H9 (cell line): ENCODE data around the gene TMEM266. TPM values are rescaled to one million over a fixed set of nuclear protein-coding genes. Genes with fewer than 3 reads are reported as not detected.

Experiments
- DNase-seq: peaks from one replicate; pipeline ENCODE4 v3.0.0-alpha.2; 2017
- H2AFZ ChIP-seq: one replicate; pipeline ENCODE4 v1.6.1; 2013; ENCODE audit warnings: mild to moderate bottlenecking, low read length, control low read depth, moderate library complexity
- H2AK5ac ChIP-seq: 2 replicates; pipeline ENCODE4 v1.6.1; 2013; ENCODE audit warnings: low read length, control low read depth, mixed read lengths; ENCODE audit not compliant: insufficient read length
- H2BK120ac ChIP-seq: one replicate; pipeline ENCODE4 v1.6.1; 2013; ENCODE audit warnings: low read depth, mild to moderate bottlenecking, low read length, control low read depth, inconsistent platforms; ENCODE audit not compliant: poor library complexity, severe bottlenecking
- H2BK12ac ChIP-seq: 2 replicates; pipeline ENCODE4 v1.6.1; 2013; ENCODE audit warnings: low read length, control low read depth, mixed read lengths, low read depth; ENCODE audit not compliant: insufficient read length
- H2BK15ac ChIP-seq: 2 replicates; pipeline ENCODE4 v1.6.1; 2013; ENCODE audit warnings: low read depth, low read length, control low read depth
- H2BK20ac ChIP-seq: one replicate; pipeline ENCODE4 v1.6.1; 2013; ENCODE audit warnings: low read depth, mild to moderate bottlenecking, low read length, control low read depth, inconsistent platforms; ENCODE audit not compliant: poor library complexity, severe bottlenecking
- H2BK5ac ChIP-seq: 2 replicates; pipeline ENCODE4 v1.6.1; 2013; ENCODE audit warnings: low read length, control low read depth, mixed read lengths; ENCODE audit not compliant: insufficient read length
- H3K14ac ChIP-seq: 2 replicates; pipeline ENCODE4 v1.6.1; 2013; ENCODE audit warnings: low read length, control low read depth; ENCODE audit not compliant: insufficient read depth
- H3K18ac ChIP-seq: 2 replicates; pipeline ENCODE4 v1.6.1; 2013; ENCODE audit warnings: low read depth, mild to moderate bottlenecking, mixed read lengths, low read length, control low read depth; ENCODE audit not compliant: insufficient read length
- H3K23ac ChIP-seq: 2 replicates; pipeline ENCODE4 v1.6.1; 2013; ENCODE audit warnings: low read length, control low read depth, mixed read lengths, low read depth; ENCODE audit not compliant: insufficient read length
- H3K23me2 ChIP-seq: 2 replicates; pipeline ENCODE4 v1.6.1; 2013; ENCODE audit warnings: low read depth, mild to moderate bottlenecking, mixed read lengths, low read length, control low read depth; ENCODE audit not compliant: insufficient read length, poor library complexity, severe bottlenecking
- H3K27ac ChIP-seq: 2 replicates; pipeline ENCODE4 v1.5.1; 2013; ENCODE audit warnings: low read length, control low read depth, mixed read lengths, low read depth; ENCODE audit not compliant: insufficient read length
- H3K27me3 ChIP-seq: 2 replicates; pipeline ENCODE4 v1.6.1; 2013; ENCODE audit warnings: low read length, control low read depth, inconsistent platforms; ENCODE audit not compliant: insufficient read depth
- H3K4ac ChIP-seq: 2 replicates; pipeline ENCODE4 v1.6.1; 2013; ENCODE audit warnings: low read depth, mild to moderate bottlenecking, control low read depth, inconsistent platforms, low read length, moderate library complexity
- H3K4me1 ChIP-seq: 2 replicates; pipeline ENCODE4 v1.6.1; 2013; ENCODE audit warnings: low read length, control low read depth, inconsistent platforms; ENCODE audit not compliant: insufficient read depth
- H3K4me2 ChIP-seq: 2 replicates; pipeline ENCODE4 v1.6.1; 2013; ENCODE audit warnings: low read length, control low read depth, mixed read lengths; ENCODE audit not compliant: insufficient read length, insufficient read depth
- H3K56ac ChIP-seq: 2 replicates; pipeline ENCODE4 v1.6.1; 2013; ENCODE audit warnings: low read depth, mild to moderate bottlenecking, mixed read lengths, low read length, control low read depth; ENCODE audit not compliant: insufficient read length
- H3K79me1 ChIP-seq: 2 replicates; pipeline ENCODE4 v1.6.1; 2013; ENCODE audit warnings: low read depth, mild to moderate bottlenecking, moderate library complexity, low read length, control low read depth, inconsistent platforms; ENCODE audit not compliant: insufficient read depth, poor library complexity, severe bottlenecking
- H3K79me2 ChIP-seq: 2 replicates; pipeline ENCODE4 v1.6.1; 2013; ENCODE audit warnings: low read length, control low read depth, inconsistent platforms; ENCODE audit not compliant: insufficient read depth
- H3K9ac ChIP-seq: 2 replicates; pipeline ENCODE4 v1.6.1; 2013; ENCODE audit warnings: low read length, control low read depth, mixed read lengths; ENCODE audit not compliant: insufficient read length; ENCODE audit errors: extremely low read depth
- H3K9me3 ChIP-seq: one replicate; pipeline ENCODE4 v1.6.1; 2013; ENCODE audit warnings: low read depth, low read length, inconsistent platforms; ENCODE audit not compliant: control insufficient read depth
- H3T11ph ChIP-seq: one replicate; pipeline ENCODE4 v1.6.1; 2013; ENCODE audit warnings: mild to moderate bottlenecking, low read length, control low read depth, inconsistent platforms
- H4K20me1 ChIP-seq: one replicate; pipeline ENCODE4 v1.6.1; 2013; ENCODE audit not compliant: control insufficient read depth, insufficient read length, insufficient read depth
- H4K5ac ChIP-seq: 2 replicates; pipeline ENCODE4 v1.6.1; 2013; ENCODE audit warnings: low read depth, mild to moderate bottlenecking, mixed read lengths, low read length, control low read depth; ENCODE audit not compliant: insufficient read length
- H4K8ac ChIP-seq: replicated peaks from 2 replicates; pipeline ENCODE4 v1.6.1; 2013; ENCODE audit warnings: low read length, control low read depth, mixed read lengths, low read depth; ENCODE audit not compliant: insufficient read length
- H4K91ac ChIP-seq: 2 replicates; pipeline ENCODE4 v1.6.1; 2013; ENCODE audit warnings: low read depth, mild to moderate bottlenecking, moderate library complexity, mixed read lengths, low read length, control low read depth; ENCODE audit not compliant: insufficient read length
- H3K27ac Mint-ChIP-seq, 3 experiments: 2 replicates in 2 of 3; 3 replicates in 1 of 3; pipeline ENCODE4 v1.8.0; 2020 to 2021; ENCODE audit warnings: mixed read lengths in 3 of 3, mild to moderate bottlenecking in 1 of 3, moderate library complexity in 1 of 3
- H3K27me3 Mint-ChIP-seq: 2 replicates; pipeline ENCODE4 v1.8.0; 2021; ENCODE audit warnings: low read depth, mild to moderate bottlenecking, moderate library complexity, mixed read lengths
- H3K36me3 Mint-ChIP-seq, 3 experiments: 2 replicates in 2 of 3; 3 replicates in 1 of 3; pipeline ENCODE4 v1.8.0; 2020 to 2021; ENCODE audit warnings: low read depth in 3 of 3, mixed read lengths in 3 of 3; ENCODE audit not compliant: insufficient read depth in 1 of 3
- H3K4me1 Mint-ChIP-seq, 2 experiments: 2 replicates each; pipeline ENCODE4 v1.8.0; 2020; ENCODE audit warnings: mixed read lengths in 2 of 2
- H3K4me3 Mint-ChIP-seq, 2 experiments: 2 replicates in 1 of 2; 3 replicates in 1 of 2; pipeline ENCODE4 v1.8.0; 2020 to 2021; ENCODE audit warnings: mild to moderate bottlenecking in 2 of 2, mixed read lengths in 2 of 2, moderate library complexity in 1 of 2
- H3K9me3 Mint-ChIP-seq, 2 experiments: 2 replicates in 1 of 2; 3 replicates in 1 of 2; pipeline ENCODE4 v1.8.0; 2020; ENCODE audit warnings: mild to moderate bottlenecking in 2 of 2, mixed read lengths in 2 of 2, moderate library complexity in 1 of 2
- CTCF ChIP-seq: fragments of 200-600 bp; sonication (generic); conservative IDR thresholded peaks from 3 replicates; pipeline ENCODE4 v1.8.0; 2021; ENCODE audit warnings: antibody characterized with exemption, mild to moderate bottlenecking
- WGBS: extraction: QIAGEN DNeasy Blood & Tissue Kit; methylation state at CpG from one replicate; pipeline ENCODE4 v1.1.7; 2013; ENCODE audit warnings: missing lambda C conversion rate, low lambda C conversion rate, mixed read lengths; ENCODE audit not compliant: insufficient read length; ENCODE audit errors: extremely low coverage; 5-methylcytosine and 5-hydroxymethylcytosine counted together
- total RNA-seq: library from RNA; stranded (reverse); gene quantifications from 2 replicates; pipeline ENCODE4 v1.2.1, GENCODE V29; 2021

The TMEM266 gene
- total RNA-seq, 1 experiment from 2014 or later, result 0.81 TPM

GRCh38 chr15:76105911-76106310, 46.1 kb downstream of the TMEM266 start:
- Histone ChIP-seq H2AFZ (no peak overlapping the region), H3K14ac (no peak overlapping the region), H4K5ac (no peak overlapping the region), H3K4me2 (no peak overlapping the region), H3K9me3 (no peaks in the 10 kb centered on the region), H3T11ph (no peak overlapping the region), H3K4ac (no peak overlapping the region), H4K91ac (no peak overlapping the region), H2BK15ac (no peak overlapping the region), H2BK120ac (no peak overlapping the region), H3K4me1 (peaks cover 4% of the 10 kb centered on the region; the same call in 1 of the 2 replicates), H3K23me2 (no peaks in the 10 kb centered on the region), H3K27me3 (no peaks in the 10 kb centered on the region), H3K23ac (no peak overlapping the region), H2BK20ac (no peak overlapping the region), H3K79me2 (no peaks in the 10 kb centered on the region), H3K56ac (no peak overlapping the region), H2AK5ac (no peak overlapping the region), H3K18ac (no peak overlapping the region), H4K8ac (no peak overlapping the region), H3K27ac (no peak overlapping the region), H3K79me1 (no peaks in the 10 kb centered on the region), H4K20me1 (no peaks in the 10 kb centered on the region), H2BK12ac (no peak overlapping the region), H3K9ac (no peak overlapping the region), H2BK5ac (no peak overlapping the region)
- DNase-seq, result no peak
- H3K27ac Mint-ChIP-seq, result no peak overlapping the region
- H3K27me3 Mint-ChIP-seq, result peaks cover 3% of the 10 kb centered on the region
- no peak overlapping the region for H3K4me3 Mint-ChIP-seq
- WGBS, result no CpG with 5 or more reads among the region's 6 CpGs
- peaks cover 6 to 12% (median 11%) of the 10 kb centered on the region in 3 experiments for H3K36me3 Mint-ChIP-seq
- TF ChIP-seq CTCF, result no peak
- peaks cover 21 to 31% of the 10 kb centered on the region in 2 experiments for H3K4me1 Mint-ChIP-seq
- peaks cover 4 to 6% of the 10 kb centered on the region in 2 experiments; a peak in 4 of 5 replicates for H3K9me3 Mint-ChIP-seq
